Measurements from ENCODE around the gene NDUFS5. TPM values are rescaled to one million over a fixed set of nuclear protein-coding genes. Genes with fewer than 3 reads are reported as not detected.

The NDUFS5 gene
- total RNA-seq, 2 donors from 2014 or later, result 192 to 243 TPM

DNA sequence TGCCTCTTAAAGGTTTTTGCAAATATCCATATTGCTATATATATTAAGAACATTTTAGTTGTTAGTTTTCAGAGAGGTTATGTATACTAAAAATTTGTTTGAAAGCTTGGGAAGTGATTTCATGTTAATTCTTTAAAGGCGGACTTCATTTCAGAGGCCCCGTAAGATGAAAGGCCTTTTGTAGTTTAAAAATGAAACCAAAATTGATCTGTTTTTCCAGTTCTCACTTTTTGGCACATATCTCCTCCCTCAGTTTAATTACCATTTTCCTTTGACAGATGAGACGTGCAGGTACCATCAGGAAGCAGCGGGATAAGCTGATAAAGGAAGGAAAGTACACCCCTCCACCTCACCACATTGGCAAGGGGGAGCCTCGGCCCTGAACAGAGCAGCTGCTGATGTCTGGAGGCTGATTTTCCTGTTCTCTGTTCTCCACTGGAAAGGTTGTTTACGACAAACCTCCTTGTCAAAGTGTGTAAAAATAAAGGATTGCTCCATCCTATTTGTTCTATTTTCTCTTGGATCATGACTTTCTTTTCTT is 8.0 kb downstream of the NDUFS5 start:
- peaks cover 0 to 22% of the 10 kb centered on the region in 2 donors for H3K36me3 ChIP-seq (replicated peaks in 1 of 2; ENCODE audit: insufficient read depth in 1 of 2, low read depth in 2 of 2)
- no peak for DNase-seq
- H3K27ac ChIP-seq, result peak overlapping the region in 2 of 4 donors; percentile 36 to 55
- intact Hi-C loops (cut with DNase I), result no loop called here
- no peak for TF ChIP-seq POLR2A (IDR thresholded peaks at IDR 0.05)
- TF ChIP-seq, protein P1, sequence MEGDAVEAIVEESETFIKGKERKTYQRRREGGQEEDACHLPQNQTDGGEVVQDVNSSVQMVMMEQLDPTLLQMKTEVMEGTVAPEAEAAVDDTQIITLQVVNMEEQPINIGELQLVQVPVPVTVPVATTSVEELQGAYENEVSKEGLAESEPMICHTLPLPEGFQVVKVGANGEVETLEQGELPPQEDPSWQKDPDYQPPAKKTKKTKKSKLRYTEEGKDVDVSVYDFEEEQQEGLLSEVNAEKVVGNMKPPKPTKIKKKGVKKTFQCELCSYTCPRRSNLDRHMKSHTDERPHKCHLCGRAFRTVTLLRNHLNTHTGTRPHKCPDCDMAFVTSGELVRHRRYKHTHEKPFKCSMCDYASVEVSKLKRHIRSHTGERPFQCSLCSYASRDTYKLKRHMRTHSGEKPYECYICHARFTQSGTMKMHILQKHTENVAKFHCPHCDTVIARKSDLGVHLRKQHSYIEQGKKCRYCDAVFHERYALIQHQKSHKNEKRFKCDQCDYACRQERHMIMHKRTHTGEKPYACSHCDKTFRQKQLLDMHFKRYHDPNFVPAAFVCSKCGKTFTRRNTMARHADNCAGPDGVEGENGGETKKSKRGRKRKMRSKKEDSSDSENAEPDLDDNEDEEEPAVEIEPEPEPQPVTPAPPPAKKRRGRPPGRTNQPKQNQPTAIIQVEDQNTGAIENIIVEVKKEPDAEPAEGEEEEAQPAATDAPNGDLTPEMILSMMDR (IDR thresholded peaks at IDR 0.05), result no peak
- 60 to 67% methylated on average over 6 of the region's 6 CpGs for WGBS, 2 donors
- no peaks in the 10 kb centered on the region for H3K4me1 ChIP-seq
- H3K9me3 ChIP-seq, result no peaks in the 10 kb centered on the region
- H3K4me3 ChIP-seq, result no peak overlapping the region
- H3K27me3 ChIP-seq, result no peaks in the 10 kb centered on the region
- ATAC-seq, result peak; percentile 45

DNA sequence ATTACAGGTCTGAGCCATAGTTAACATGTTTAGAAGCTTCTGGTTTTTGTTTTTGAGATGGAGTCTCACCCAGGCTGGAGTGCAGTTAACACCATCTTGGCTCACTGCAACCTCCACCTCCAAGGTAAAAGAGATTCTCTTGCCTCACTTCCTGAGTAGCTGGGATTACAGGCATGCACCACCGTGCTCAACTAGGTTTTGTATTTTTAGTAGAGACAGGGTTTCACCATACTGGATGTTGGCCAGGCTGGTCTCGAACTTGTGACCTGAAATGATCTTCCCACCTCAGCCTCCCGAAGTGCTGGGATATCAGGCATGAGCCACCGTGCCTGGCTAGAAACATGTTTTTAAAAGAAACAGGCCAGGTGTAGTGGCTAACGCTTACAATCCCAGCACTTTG is 10.5 kb downstream of the NDUFS5 start:
- no peaks in the 10 kb centered on the region for H3K27me3 ChIP-seq
- H3K4me1 ChIP-seq, result no peaks in the 10 kb centered on the region
- no peak for ATAC-seq
- TF ChIP-seq POLR2A (IDR thresholded peaks at IDR 0.05), result no peak
- TF ChIP-seq, protein P1 (IDR thresholded peaks at IDR 0.05), result no peak
- H3K4me3 ChIP-seq, result no peak overlapping the region
- H3K9me3 ChIP-seq, result no peaks in the 10 kb centered on the region
- H3K36me3 ChIP-seq (replicated peaks in 1 of 2; ENCODE audit: insufficient read depth in 1 of 2, low read depth in 2 of 2), result peaks cover 0 to 21% of the 10 kb centered on the region in 2 donors
- WGBS, 2 donors, result 87 to 95% methylated on average over 5 of the region's 5 CpGs
- intact Hi-C loops (cut with DNase I), result no loop called here
- no peak for DNase-seq
- no peak overlapping the region for H3K27ac ChIP-seq

DNA sequence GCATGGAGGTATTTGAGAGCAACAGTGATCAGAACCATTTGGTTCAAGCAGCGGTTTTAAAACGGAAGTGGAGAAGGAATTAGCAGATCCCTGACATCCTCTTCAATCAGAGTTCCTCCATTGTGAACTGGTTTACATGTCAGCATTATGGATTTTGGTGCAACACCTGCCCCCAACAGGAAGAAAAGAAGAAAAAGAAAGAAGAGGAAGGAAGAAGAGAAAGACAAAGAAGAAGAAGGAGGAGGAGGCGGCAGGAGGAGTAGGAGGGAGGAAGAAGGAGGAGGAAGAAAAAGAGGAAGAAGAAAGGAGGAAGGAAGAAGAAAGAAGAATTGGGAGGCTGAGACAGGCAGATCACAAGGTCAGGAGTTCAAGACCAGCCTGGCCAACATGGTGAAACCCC is 17.4 kb downstream of the NDUFS5 start:
- intact Hi-C loops (cut with DNase I), result no loop called here
- Histone ChIP-seq H3K36me3 (replicated peaks in 1 of 2; ENCODE audit: insufficient read depth in 1 of 2, low read depth in 2 of 2) (peaks cover 0 to 3% of the 10 kb centered on the region in 2 donors), H3K27ac (no peak overlapping the region), H3K4me3 (no peak overlapping the region), H3K9me3 (no peaks in the 10 kb centered on the region), H3K4me1 (no peaks in the 10 kb centered on the region), H3K27me3 (no peaks in the 10 kb centered on the region)
- no peak for TF ChIP-seq POLR2A (IDR thresholded peaks at IDR 0.05)
- TF ChIP-seq, protein P1 (IDR thresholded peaks at IDR 0.05), result no peak
- ATAC-seq (no peak), DNase-seq (no peak)
- 70 to 97% methylated on average over 3 of the region's 3 CpGs for WGBS, 2 donors

DNA sequence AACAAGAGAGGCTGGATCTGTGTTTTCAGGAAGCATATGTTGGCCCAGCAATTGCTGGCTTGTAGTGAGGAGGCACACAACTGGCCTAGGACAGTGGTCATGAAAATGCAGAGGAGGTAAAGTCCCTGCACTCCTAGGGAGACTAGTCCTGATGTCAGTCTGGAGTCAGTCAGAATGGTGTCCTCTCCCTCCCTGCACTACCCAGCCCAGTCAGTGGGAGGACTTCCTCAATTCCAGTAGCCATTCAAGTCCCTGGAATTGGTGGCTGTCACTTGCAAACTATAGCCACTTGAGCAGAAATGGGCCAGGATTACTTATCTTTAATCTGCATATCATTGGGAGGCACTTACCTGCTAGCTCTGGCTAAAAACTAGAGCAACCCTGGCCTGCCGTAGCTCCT is 18.6 kb downstream of the NDUFS5 start:
- H3K27me3 ChIP-seq, result no peaks in the 10 kb centered on the region
- 77 to 100% methylated on average over 1 of the region's 1 CpG for WGBS, 2 donors
- no peak overlapping the region for H3K4me3 ChIP-seq
- H3K27ac ChIP-seq, result no peak overlapping the region
- TF ChIP-seq POLR2A (IDR thresholded peaks at IDR 0.05), result no peak
- TF ChIP-seq, protein P1 (IDR thresholded peaks at IDR 0.05), result no peak
- peaks cover 0 to 3% of the 10 kb centered on the region in 2 donors for H3K36me3 ChIP-seq (replicated peaks in 1 of 2; ENCODE audit: insufficient read depth in 1 of 2, low read depth in 2 of 2)
- no peaks in the 10 kb centered on the region for H3K9me3 ChIP-seq
- ATAC-seq, result no peak
- intact Hi-C loops (cut with DNase I), result no loop called here
- DNase-seq, result no peak
- no peaks in the 10 kb centered on the region for H3K4me1 ChIP-seq

DNA sequence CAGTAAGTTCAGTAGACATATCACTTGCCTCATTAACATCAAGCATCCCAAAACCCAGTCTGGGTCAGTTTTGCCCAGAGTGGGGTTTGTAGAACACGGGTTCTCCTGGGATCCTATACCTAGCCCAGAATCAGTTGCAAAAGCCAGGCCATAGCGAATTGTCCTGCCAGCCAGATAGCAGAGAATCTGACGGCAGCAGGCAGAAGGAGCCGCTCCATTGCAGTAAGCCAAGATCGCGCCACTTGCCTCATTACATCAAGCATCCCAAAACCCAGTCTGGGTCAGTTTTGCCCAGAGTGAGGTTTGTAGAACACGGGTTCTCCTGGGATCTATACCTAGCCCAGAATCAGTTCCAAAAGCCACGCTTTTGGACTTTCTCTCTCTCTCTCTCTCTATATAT is 19.1 kb downstream of the NDUFS5 start:
- Histone ChIP-seq H3K27me3 (no peaks in the 10 kb centered on the region), H3K4me3 (no peak overlapping the region), H3K36me3 (replicated peaks in 1 of 2; ENCODE audit: insufficient read depth in 1 of 2, low read depth in 2 of 2) (peaks cover 0 to 3% of the 10 kb centered on the region in 2 donors), H3K27ac (no peak overlapping the region), H3K4me1 (no peaks in the 10 kb centered on the region), H3K9me3 (no peaks in the 10 kb centered on the region)
- ATAC-seq (no peak), DNase-seq (no peak)
- 82 to 87% methylated on average over 6 to 8 of the region's 8 CpGs for WGBS, 2 donors
- intact Hi-C loops (cut with DNase I), result no loop called here
- TF ChIP-seq, protein P1 (IDR thresholded peaks at IDR 0.05), result no peak
- no peak for TF ChIP-seq POLR2A (IDR thresholded peaks at IDR 0.05)

Measured in body of pancreas (tissue), 4 donors.